ENCODE measurements around the gene MND1. TPM values are rescaled to one million over a fixed set of nuclear protein-coding genes. Genes with fewer than 3 reads are reported as not detected.

MND1 gene
- total RNA-seq (2014; rRNA removed) (7.9 and 8.9 TPM in 2 replicates), Bru-seq, nascent RNA (percentile 47 among the genes with signal in this experiment), BruChase-seq, experiment 1, labeled RNA remaining after a 6-hour chase (percentile 41 among the genes with signal in this experiment), BruChase-seq, experiment 2, labeled RNA remaining after a 2-hour chase (percentile 47 among the genes with signal in this experiment)
- long read RNA-seq, partial matches to known transcripts: 1 of 2 reads
- long read RNA-seq, other reads (novel, unspliced or antisense): 1 of 2 reads

DNA sequence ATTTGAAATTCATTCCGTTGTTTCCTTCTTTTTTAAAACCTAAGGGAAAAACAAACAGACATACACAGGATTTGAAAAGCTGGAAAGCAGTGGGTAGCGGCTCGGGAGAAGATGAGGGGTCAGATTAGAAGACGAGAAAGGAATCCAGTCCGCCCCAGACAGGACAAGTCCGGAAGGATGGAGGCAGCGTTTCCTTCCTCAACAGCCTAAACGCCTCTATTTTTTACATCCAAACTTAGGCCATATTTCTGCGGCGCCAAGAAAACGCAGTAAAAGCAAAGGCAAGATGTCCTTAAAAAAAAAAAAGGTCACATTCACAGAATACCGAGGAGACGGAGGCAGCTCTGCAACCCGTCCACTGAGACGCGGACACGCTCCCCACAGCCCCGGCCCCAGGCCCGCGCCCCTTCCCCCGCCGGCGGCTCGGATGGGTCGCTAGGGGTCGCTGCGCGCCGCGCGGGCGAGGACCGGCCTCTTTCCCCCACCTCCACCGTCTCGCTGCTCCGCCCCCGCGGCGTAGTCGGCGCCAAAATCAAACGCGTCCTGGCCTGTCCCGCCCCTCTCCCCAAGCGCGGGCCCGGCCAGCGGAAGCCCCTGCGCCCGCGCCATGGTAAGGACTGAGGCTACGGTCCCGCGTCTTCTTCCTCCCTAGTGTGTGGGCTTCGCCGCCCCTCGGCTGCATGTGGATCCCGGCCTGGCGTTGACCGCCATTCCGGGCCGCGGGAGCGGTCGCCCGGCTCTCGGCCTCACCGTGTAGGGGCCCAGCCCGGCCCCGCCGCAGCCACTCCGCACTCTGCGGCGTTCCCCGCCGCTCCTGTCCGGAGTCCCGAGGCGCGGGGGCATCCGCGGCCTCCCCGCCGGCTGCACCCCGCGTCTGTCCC lies at the start of gene MND1:
MND1 (plus strand) TSS at position 558 of the 881 bp plus-strand sequence; CDS start at position 608, 50 bp downstream.
- Histone ChIP-seq H3K4me3 (ENCODE audit: low read length) (peak within 1 kb of the TSS; percentile 87), H3K9ac (ENCODE audit: low read length) (peak within 1 kb of the TSS; percentile 97), H2AFZ (ENCODE audit: low read length) (peak within 1 kb of the TSS; percentile 94), H3K27ac (ENCODE audit: low read length) (peak within 1 kb of the TSS; percentile 51), H3K9me2 (replicated peaks; ENCODE audit: low read length) (no peaks in the 10 kb centered on the region), H3K79me2 (ENCODE audit: low read length) (peaks cover 45% of the 10 kb centered on the region), H3F3A (ENCODE audit: low read length, unreplicated experiment) (no peaks in the 10 kb centered on the region), H3K9me3 (ENCODE audit: low read length) (no peaks in the 10 kb centered on the region), H4K20me1 (ENCODE audit: low read length) (0 out of 2 replicates have a peak, but pooled peaks cover 3% of the 10 kb centered on the region), H3K4me2 (ENCODE audit: low read length) (peak within 1 kb of the TSS; percentile 92), H3K27me3 (ENCODE audit: low read length) (no peaks in the 10 kb centered on the region), H3K36me3 (ENCODE audit: low read depth, low read length) (no peaks in the 10 kb centered on the region), H3K4me1 (ENCODE audit: insufficient read depth, low read length) (peaks cover 36% of the 10 kb centered on the region)
- POLR2A ChIA-PET (ENCODE audit: unreplicated experiment): no interaction called here
- intact Hi-C loops (cut with micrococcal nuclease): loop anchor here (1.0 to 10.0 kb wide), 5 partner anchors 88 to 408 kb away; partner anchors contain the start of gene TMEM131L
- ATAC-seq: peak; percentile 69
- TF ChIP-seq, protein P1, sequence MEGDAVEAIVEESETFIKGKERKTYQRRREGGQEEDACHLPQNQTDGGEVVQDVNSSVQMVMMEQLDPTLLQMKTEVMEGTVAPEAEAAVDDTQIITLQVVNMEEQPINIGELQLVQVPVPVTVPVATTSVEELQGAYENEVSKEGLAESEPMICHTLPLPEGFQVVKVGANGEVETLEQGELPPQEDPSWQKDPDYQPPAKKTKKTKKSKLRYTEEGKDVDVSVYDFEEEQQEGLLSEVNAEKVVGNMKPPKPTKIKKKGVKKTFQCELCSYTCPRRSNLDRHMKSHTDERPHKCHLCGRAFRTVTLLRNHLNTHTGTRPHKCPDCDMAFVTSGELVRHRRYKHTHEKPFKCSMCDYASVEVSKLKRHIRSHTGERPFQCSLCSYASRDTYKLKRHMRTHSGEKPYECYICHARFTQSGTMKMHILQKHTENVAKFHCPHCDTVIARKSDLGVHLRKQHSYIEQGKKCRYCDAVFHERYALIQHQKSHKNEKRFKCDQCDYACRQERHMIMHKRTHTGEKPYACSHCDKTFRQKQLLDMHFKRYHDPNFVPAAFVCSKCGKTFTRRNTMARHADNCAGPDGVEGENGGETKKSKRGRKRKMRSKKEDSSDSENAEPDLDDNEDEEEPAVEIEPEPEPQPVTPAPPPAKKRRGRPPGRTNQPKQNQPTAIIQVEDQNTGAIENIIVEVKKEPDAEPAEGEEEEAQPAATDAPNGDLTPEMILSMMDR (conservative IDR thresholded peaks at IDR 0.05; ENCODE audit: low read depth, low read length): peak; percentile 78
- TF ChIP-seq EZH2phosphoT487 (IDR thresholded peaks at IDR 0.05; ENCODE audit: borderline replicate concordance, low read length): no peak
- CTCF ChIA-PET: interaction anchor here (2.0 kb wide), 1 partner anchor 230 kb away, joined by 17 read pairs; no protein-coding TSS in a partner anchor
- BruUV-seq (replicated peaks): no TSS peak
- peak; percentile 81 for DNase-seq

- ChIA-PET POLR2A (ENCODE audit: unreplicated experiment) (no interaction called here), CTCF (no interaction called here)
- H3K4me1 ChIP-seq (ENCODE audit: insufficient read depth, low read length): no peaks in the 10 kb centered on the region
- no peaks in the 10 kb centered on the region for H3K27me3 ChIP-seq (ENCODE audit: low read length)
- no peaks in the 10 kb centered on the region for H3K9me2 ChIP-seq (replicated peaks; ENCODE audit: low read length)
- H3K79me2 ChIP-seq (ENCODE audit: low read length): no peaks in the 10 kb centered on the region
- H3K36me3 ChIP-seq (ENCODE audit: low read depth, low read length): peaks cover 10% of the 10 kb centered on the region; the same call in 1 of the 2 replicates
- H3K9me3 ChIP-seq (ENCODE audit: low read length): no peaks in the 10 kb centered on the region
- no peak overlapping the region for H3K4me3 ChIP-seq (ENCODE audit: low read length)
- H3K4me2 ChIP-seq (ENCODE audit: low read length): no peak overlapping the region
- no peak overlapping the region for H3K27ac ChIP-seq (ENCODE audit: low read length)
- TF ChIP-seq EZH2phosphoT487 (IDR thresholded peaks at IDR 0.05; ENCODE audit: borderline replicate concordance, low read length) (no peak), EZH2 (IDR thresholded peaks at IDR 0.05; ENCODE audit: low read length, unreplicated experiment) (no peak)
- TF ChIP-seq, protein P1 (conservative IDR thresholded peaks at IDR 0.05; ENCODE audit: low read depth, low read length): no peak
- H2AFZ ChIP-seq (ENCODE audit: low read length): no peak overlapping the region
- intact Hi-C loops (cut with micrococcal nuclease): no loop called here
- DNase-seq (no peak), ATAC-seq (no peak)
- no peaks in the 10 kb centered on the region for H4K20me1 ChIP-seq (ENCODE audit: low read length)
- no peak overlapping the region for H3K9ac ChIP-seq (ENCODE audit: low read length)
- BruUV-seq (replicated peaks): no TSS peak
- no peaks in the 10 kb centered on the region for H3F3A ChIP-seq (ENCODE audit: low read length, unreplicated experiment)
Observed at GRCh38 chr4:153295131-153295755, 49.2 kb upstream of the MND1 start.
